H1 (cell line): ENCODE data around the gene PHF3. TPM values are rescaled to one million over a fixed set of nuclear protein-coding genes. Genes with fewer than 3 reads are reported as not detected.

Experiments used
- BACH1 ChIP-seq: IDR thresholded peaks from 2 replicates; pipeline ENCODE4 v1.6.1; 2012; ENCODE audit warnings: low read length, improper control_type of control experiment
- FOSL1 ChIP-seq: IDR thresholded peaks from 2 replicates; pipeline ENCODE4 v1.6.1; 2011; ENCODE audit warnings: mild to moderate bottlenecking, low read depth, low read length, moderate library complexity; ENCODE audit not compliant: insufficient read depth
- JUND ChIP-seq: IDR thresholded peaks from 2 replicates; pipeline ENCODE4 v1.6.1; 2011; ENCODE audit warnings: mild to moderate bottlenecking, improper control_type of control experiment, low read length
- KDM1A ChIP-seq: fragments of 200-600, 300-600 bp; sonication (generic); IDR thresholded peaks from 2 replicates; pipeline ENCODE4 v1.7.1; 2016; ENCODE audit warnings: mild to moderate bottlenecking, low read length, borderline replicate concordance
- RBBP5 ChIP-seq: IDR thresholded peaks from 2 replicates; pipeline ENCODE4 v1.7.1; 2012; ENCODE audit warnings: low read depth, mild to moderate bottlenecking, inconsistent platforms, low read length, moderate library complexity, borderline replicate concordance
- polyA plus RNA-seq, 7 experiments: library from polyadenylated mRNA; depleted of rRNA in 3 of 7; stranded (reverse) in 5 of 7; unstranded in 2 of 7; fragments of >200 nt in 5 of 7; fragments of 200-250 nt in 2 of 7; gene quantifications; 1 replicate in 5 of 7; 2 replicates in 1 of 7; 4 replicates in 1 of 7; pipeline versions ENCODE4 v1.2.1 to v1.2.3, GENCODE V29; 2011 to 2013; ENCODE audit warnings: missing spikeins in 2 of 7, mixed read lengths in 2 of 7
- total RNA-seq: library from RNA; stranded (reverse); fragmentation: NEBNext Ultra II Directional; extraction: Animal tissue kit (Norgen Biotek cat#: 25700); gene quantifications from 2 replicates; pipeline ENCODE4 v1.2.1, GENCODE V29; 2021

The PHF3 gene
- total and polyA plus RNA-seq, 2 of the 8 experiments (the other 6 are each of a cell fraction or from before 2014, with no cell fraction given) = 10.1 to 69.3 TPM

DNA sequence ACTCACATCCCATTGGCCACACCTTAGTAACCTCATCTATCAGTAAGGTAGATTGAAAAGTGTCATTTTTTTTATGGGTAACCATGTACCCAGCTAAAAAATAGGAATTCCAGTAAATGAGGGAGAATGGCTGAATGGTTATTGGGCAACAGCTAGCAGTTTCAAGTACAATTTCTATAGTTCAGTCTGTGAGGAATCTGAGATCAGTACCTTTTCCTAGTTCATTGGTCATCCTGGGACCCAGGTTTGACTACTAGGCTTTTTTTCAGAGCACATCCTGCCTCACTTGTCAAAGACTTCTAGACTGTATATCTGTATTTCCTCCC lies 28.3 kb downstream of the PHF3 start (continued):
- no peak for TF ChIP-seq JUND
- TF ChIP-seq BACH1 = no peak
- no peak for TF ChIP-seq FOSL1
- no peak for TF ChIP-seq RBBP5
- no peak for TF ChIP-seq KDM1A
